Natural killer cell (primary cell): ENCODE results near the gene FLOT1. TPM values are rescaled to one million over a fixed set of nuclear protein-coding genes. Genes with fewer than 3 reads are reported as not detected.

ENCODE experiments used
- ATAC-seq, 3 donors: fragments of 150-1000 bp in 2 of 3; fragments of 200-7000 bp in 1 of 3; cut with Tn5 transposase; 1 replicate in 1 of 3; 2 replicates in 2 of 3; pipeline ENCODE4 v1.10.0; 2021; ENCODE audit warnings: mild to moderate bottlenecking in 2 of 3, moderate library complexity in 2 of 3
- DNase-seq, 2 donors: peaks; one replicate each; pipeline versions ENCODE4 v3.0.0 to v3.0.0-alpha.2; 2013 to 2021; ENCODE audit warnings: mixed read lengths in 1 of 2
- H3K27ac ChIP-seq: one replicate; pipeline ENCODE4 v1.5.1; 2013; ENCODE audit warnings: mild to moderate bottlenecking, low read length
- H3K27me3 ChIP-seq: one replicate; pipeline ENCODE4 v1.6.1; 2013; ENCODE audit warnings: low read length; ENCODE audit not compliant: control insufficient read depth, insufficient read depth
- H3K36me3 ChIP-seq: one replicate; pipeline ENCODE4 v1.6.1; 2013; ENCODE audit warnings: low read length; ENCODE audit not compliant: control insufficient read depth, insufficient read depth
- H3K4me1 ChIP-seq: one replicate; pipeline ENCODE4 v1.6.1; 2013; ENCODE audit warnings: low read length; ENCODE audit not compliant: control insufficient read depth, insufficient read depth
- H3K4me3 ChIP-seq: one replicate; pipeline ENCODE4 v1.5.1; 2013; ENCODE audit warnings: low read length
- H3K9me3 ChIP-seq: one replicate; pipeline ENCODE4 v1.6.1; 2013; ENCODE audit warnings: low read length; ENCODE audit not compliant: control insufficient read depth, insufficient read depth
- H3K27ac Mint-ChIP-seq, 2 donors: one replicate each; pipeline ENCODE4 v1.8.0; 2022; ENCODE audit warnings: mild to moderate bottlenecking in 2 of 2, mixed read lengths in 2 of 2, moderate library complexity in 1 of 2
- H3K27me3 Mint-ChIP-seq, 2 donors: one replicate each; pipeline ENCODE4 v1.8.0; 2022; ENCODE audit warnings: low read depth in 2 of 2, mixed read lengths in 2 of 2
- H3K36me3 Mint-ChIP-seq: one replicate; pipeline ENCODE4 v1.8.0; 2022; ENCODE audit warnings: mixed read lengths
- H3K4me1 Mint-ChIP-seq, 2 donors: one replicate each; pipeline ENCODE4 v1.8.0; 2022; ENCODE audit warnings: mixed read lengths in 2 of 2
- H3K4me3 Mint-ChIP-seq: one replicate; pipeline ENCODE4 v1.8.0; 2022; ENCODE audit warnings: mild to moderate bottlenecking, moderate library complexity, mixed read lengths
- H3K9me3 Mint-ChIP-seq, 2 donors: one replicate each; pipeline ENCODE4 v1.8.0; 2022; ENCODE audit warnings: mixed read lengths in 2 of 2
- CTCF ChIP-seq: fragments of 200-600 bp; IDR thresholded peaks from one replicate; pipeline ENCODE4 v1.8.0; 2022; ENCODE audit warnings: antibody characterized with exemption
- WGBS: methylation state at CpG from one replicate; pipeline ENCODE4 v1.1.7; 2013; ENCODE audit warnings: missing lambda C conversion rate; ENCODE audit not compliant: insufficient coverage; 5-methylcytosine and 5-hydroxymethylcytosine counted together
- intact Hi-C: fragments of 100-400 bp; cut with micrococcal nuclease; formaldehyde crosslinking; loops from one replicate; pipeline ENCODE4 v1.14.2; 2022
- total RNA-seq, 4 donors: library from RNA; stranded (reverse); fragments of 120-200 nt in 1 of 4; gene quantifications; one replicate each; pipeline versions ENCODE4 v1.2.3 to v1.2.4, GENCODE V29; 2013 to 2022

Gene FLOT1
- total RNA-seq, 3 donors from 2014 or later (not counting 1 experiment from before 2014, with no cell fraction given): 73.1 to 113 (median 94.2) TPM

GRCh38 chr6:30688569-30688968 lies 53.9 kb downstream of the FLOT1 start:
- no peaks in the 10 kb centered on the region for H3K9me3 Mint-ChIP-seq
- H3K36me3 ChIP-seq: no peaks in the 10 kb centered on the region
- peak overlapping the region; percentile 96 for H3K4me3 Mint-ChIP-seq
- no peak for ATAC-seq
- no peaks in the 10 kb centered on the region for H3K27me3 Mint-ChIP-seq
- 72% methylated on average over 8 of the region's 9 CpGs for WGBS
- peak overlapping the region; percentile 96 for H3K4me3 ChIP-seq
- peak in 1 of 2 donors; percentile 29 for DNase-seq
- H3K36me3 Mint-ChIP-seq: peaks cover 13% of the 10 kb centered on the region
- no peaks in the 10 kb centered on the region for H3K9me3 ChIP-seq
- H3K4me1 ChIP-seq: peaks cover 56% of the 10 kb centered on the region
- peak overlapping the region; percentile 91 to 98 for H3K27ac Mint-ChIP-seq
- no peak for TF ChIP-seq CTCF
- peaks cover 51 to 70% of the 10 kb centered on the region in 2 donors for H3K4me1 Mint-ChIP-seq
- intact Hi-C loops: no loop called here
- H3K27me3 ChIP-seq: no peaks in the 10 kb centered on the region
- H3K27ac ChIP-seq: peak overlapping the region; percentile 96

- H3K27ac Mint-ChIP-seq: peak overlapping the region; percentile 91 to 98
- intact Hi-C loops: loop anchor here (1.0 to 2.0 kb wide), 2 partner anchors 29 to 41 kb away; partner anchors contain the start of genes C6orf136 and MDC1
- Histone ChIP-seq H3K9me3 (no peaks in the 10 kb centered on the region), H3K27ac (peak overlapping the region; percentile 96), H3K4me3 (peak overlapping the region; percentile 96), H3K36me3 (no peaks in the 10 kb centered on the region), H3K27me3 (no peaks in the 10 kb centered on the region), H3K4me1 (peaks cover 63% of the 10 kb centered on the region)
- DNase-seq: no peak
- no peak for ATAC-seq
- no peak for TF ChIP-seq CTCF
- 28% methylated on average over 21 of the region's 22 CpGs for WGBS
- H3K4me1 Mint-ChIP-seq: peaks cover 55 to 73% of the 10 kb centered on the region in 2 donors
- no peaks in the 10 kb centered on the region for H3K9me3 Mint-ChIP-seq
- peak overlapping the region; percentile 96 for H3K4me3 Mint-ChIP-seq
- no peaks in the 10 kb centered on the region for H3K27me3 Mint-ChIP-seq
- peaks cover 13% of the 10 kb centered on the region for H3K36me3 Mint-ChIP-seq
These were observed 54.6 kb downstream of the FLOT1 start for GRCh38 chr6:30687659-30688431.

- peak overlapping the region; percentile 96 for H3K4me3 ChIP-seq
- under 1% methylated on average over 52 of the region's 52 CpGs for whole genome bisulfite sequencing
- intact Hi-C loops: loop anchor here (1.0 to 2.0 kb wide), 2 partner anchors 30 to 40 kb away; partner anchors contain the start of genes C6orf136 and MDC1
- peak overlapping the region; percentile 91 to 98 for H3K27ac Mint-ChIP-seq
- no peaks in the 10 kb centered on the region for H3K9me3 ChIP-seq
- peak overlapping the region; percentile 96 for H3K27ac ChIP-seq
- H3K27me3 Mint-ChIP-seq: no peaks in the 10 kb centered on the region
- no peaks in the 10 kb centered on the region for H3K9me3 Mint-ChIP-seq
- H3K4me1 Mint-ChIP-seq: peaks cover 63 to 80% of the 10 kb centered on the region in 2 donors
- no peaks in the 10 kb centered on the region for H3K27me3 ChIP-seq
- peak overlapping the region; percentile 96 for H3K4me3 Mint-ChIP-seq
- DNase-seq: peak; percentile 64 to 78
- peak; percentile 25 to 45 (median 30) for ATAC-seq
- H3K36me3 ChIP-seq: no peaks in the 10 kb centered on the region
- TF ChIP-seq CTCF: no peak
- peaks cover 13% of the 10 kb centered on the region for H3K36me3 Mint-ChIP-seq
- peaks cover 68% of the 10 kb centered on the region for H3K4me1 ChIP-seq
These were observed 55.4 kb downstream of the FLOT1 start for GRCh38 chr6:30686908-30687658.
